ENCODE data around the gene RNF44. TPM values are rescaled to one million over a fixed set of nuclear protein-coding genes. Genes with fewer than 3 reads are reported as not detected.

Gene RNF44
- total and polyA plus RNA-seq, 2 of the 13 experiments (the other 11 are each of a cell fraction or from before 2014, with no cell fraction given): 9.2 to 16.8 TPM

DNA sequence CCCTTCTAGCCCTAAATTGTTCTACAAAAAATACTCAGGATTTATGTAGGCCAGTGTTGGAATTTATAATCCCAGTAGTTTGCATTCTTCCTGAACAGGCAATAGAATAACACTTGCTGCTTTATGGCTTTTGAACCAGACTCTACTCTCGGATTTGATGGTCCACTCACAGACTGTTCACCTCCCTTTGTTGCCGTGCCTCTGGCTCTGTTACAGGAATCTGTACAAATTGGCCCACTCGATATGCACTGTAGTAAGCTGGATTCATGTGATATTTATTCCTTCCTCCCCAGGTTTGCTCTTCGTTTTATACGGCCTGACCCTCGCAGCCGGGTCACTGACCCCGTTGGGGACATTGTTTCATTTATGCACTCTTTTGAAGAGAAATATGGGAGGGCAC, 45.3 kb downstream of the RNF44 start (continued):
- TF ChIP-seq, protein P1, sequence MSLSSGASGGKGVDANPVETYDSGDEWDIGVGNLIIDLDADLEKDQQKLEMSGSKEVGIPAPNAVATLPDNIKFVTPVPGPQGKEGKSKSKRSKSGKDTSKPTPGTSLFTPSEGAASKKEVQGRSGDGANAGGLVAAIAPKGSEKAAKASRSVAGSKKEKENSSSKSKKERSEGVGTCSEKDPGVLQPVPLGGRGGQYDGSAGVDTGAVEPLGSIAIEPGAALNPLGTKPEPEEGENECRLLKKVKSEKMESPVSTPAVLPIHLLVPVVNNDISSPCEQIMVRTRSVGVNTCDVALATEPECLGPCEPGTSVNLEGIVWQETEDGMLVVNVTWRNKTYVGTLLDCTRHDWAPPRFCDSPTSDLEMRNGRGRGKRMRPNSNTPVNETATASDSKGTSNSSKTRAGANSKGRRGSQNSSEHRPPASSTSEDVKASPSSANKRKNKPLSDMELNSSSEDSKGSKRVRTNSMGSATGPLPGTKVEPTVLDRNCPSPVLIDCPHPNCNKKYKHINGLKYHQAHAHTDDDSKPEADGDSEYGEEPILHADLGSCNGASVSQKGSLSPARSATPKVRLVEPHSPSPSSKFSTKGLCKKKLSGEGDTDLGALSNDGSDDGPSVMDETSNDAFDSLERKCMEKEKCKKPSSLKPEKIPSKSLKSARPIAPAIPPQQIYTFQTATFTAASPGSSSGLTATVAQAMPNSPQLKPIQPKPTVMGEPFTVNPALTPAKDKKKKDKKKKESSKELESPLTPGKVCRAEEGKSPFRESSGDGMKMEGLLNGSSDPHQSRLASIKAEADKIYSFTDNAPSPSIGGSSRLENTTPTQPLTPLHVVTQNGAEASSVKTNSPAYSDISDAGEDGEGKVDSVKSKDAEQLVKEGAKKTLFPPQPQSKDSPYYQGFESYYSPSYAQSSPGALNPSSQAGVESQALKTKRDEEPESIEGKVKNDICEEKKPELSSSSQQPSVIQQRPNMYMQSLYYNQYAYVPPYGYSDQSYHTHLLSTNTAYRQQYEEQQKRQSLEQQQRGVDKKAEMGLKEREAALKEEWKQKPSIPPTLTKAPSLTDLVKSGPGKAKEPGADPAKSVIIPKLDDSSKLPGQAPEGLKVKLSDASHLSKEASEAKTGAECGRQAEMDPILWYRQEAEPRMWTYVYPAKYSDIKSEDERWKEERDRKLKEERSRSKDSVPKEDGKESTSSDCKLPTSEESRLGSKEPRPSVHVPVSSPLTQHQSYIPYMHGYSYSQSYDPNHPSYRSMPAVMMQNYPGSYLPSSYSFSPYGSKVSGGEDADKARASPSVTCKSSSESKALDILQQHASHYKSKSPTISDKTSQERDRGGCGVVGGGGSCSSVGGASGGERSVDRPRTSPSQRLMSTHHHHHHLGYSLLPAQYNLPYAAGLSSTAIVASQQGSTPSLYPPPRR (CRISPR knock-in tag; IDR thresholded peaks at IDR 0.05; ENCODE audit: borderline replicate concordance): no peak
- no peak for TF ChIP-seq ZNF296 (CRISPR knock-in tag; conservative IDR thresholded peaks at IDR 0.05)
- TF ChIP-seq, protein P2, sequence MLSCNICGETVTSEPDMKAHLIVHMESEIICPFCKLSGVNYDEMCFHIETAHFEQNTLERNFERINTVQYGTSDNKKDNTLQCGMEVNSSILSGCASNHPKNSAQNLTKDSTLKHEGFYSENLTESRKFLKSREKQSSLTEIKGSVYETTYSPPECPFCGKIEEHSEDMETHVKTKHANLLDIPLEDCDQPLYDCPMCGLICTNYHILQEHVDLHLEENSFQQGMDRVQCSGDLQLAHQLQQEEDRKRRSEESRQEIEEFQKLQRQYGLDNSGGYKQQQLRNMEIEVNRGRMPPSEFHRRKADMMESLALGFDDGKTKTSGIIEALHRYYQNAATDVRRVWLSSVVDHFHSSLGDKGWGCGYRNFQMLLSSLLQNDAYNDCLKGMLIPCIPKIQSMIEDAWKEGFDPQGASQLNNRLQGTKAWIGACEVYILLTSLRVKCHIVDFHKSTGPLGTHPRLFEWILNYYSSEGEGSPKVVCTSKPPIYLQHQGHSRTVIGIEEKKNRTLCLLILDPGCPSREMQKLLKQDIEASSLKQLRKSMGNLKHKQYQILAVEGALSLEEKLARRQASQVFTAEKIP (CRISPR knock-in tag; IDR thresholded peaks at IDR 0.05; ENCODE audit: borderline replicate concordance): no peak
- TF ChIP-seq, protein P3, sequence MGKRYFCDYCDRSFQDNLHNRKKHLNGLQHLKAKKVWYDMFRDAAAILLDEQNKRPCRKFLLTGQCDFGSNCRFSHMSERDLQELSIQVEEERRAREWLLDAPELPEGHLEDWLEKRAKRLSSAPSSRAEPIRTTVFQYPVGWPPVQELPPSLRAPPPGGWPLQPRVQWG (CRISPR knock-in tag; IDR thresholded peaks at IDR 0.05; ENCODE audit: borderline replicate concordance, low read depth): no peak

DNA sequence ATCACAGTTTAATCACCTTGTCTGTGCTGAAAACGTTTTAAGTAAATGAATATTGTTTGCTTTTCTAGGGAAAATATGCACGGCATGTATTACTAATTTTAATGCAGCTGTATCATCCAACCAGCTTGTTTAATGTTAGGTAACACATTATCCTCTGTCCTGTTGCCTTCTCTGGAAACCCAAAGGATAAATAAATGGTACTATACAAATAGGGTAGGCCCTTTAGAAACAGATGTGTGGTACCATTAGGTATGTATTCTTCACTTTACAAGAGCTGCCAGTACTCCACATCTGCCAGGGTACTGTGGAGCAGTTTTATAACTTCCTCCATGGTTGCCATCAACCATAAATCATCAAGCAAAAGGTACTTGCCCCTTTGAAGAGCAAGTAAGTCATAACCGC, 46.1 kb downstream of the RNF44 start:
- Histone ChIP-seq H3K79me2 (ENCODE audit: insufficient read depth, low read length) (peaks cover 2% of the 10 kb centered on the region), H3K4me3 (replicated peaks in 1 of 3; ENCODE audit: insufficient read depth in 1 of 3, low read depth in 2 of 3, low read length in 3 of 3) (no peak overlapping the region), H3K36me3 (replicated peaks in 1 of 2; ENCODE audit: control insufficient read depth in 1 of 2, insufficient read depth in 2 of 2, low read length in 2 of 2) (peaks cover 33 to 83% of the 10 kb centered on the region in 2 experiments), H3K4me1 (ENCODE audit: insufficient read depth, low read length) (no peaks in the 10 kb centered on the region), H3K9me3 (ENCODE audit: low read length) (no peaks in the 10 kb centered on the region), H3K27ac (ENCODE audit: extremely low read length, insufficient read depth, low read length) (no peak overlapping the region), H3K9ac (ENCODE audit: insufficient read depth, low read depth, low read length) (no peak overlapping the region), H3K4me2 (ENCODE audit: low read depth, low read length) (no peak overlapping the region), H3K27me3 (ENCODE audit: control insufficient read depth in 1 of 2, insufficient read depth in 2 of 2, low read length in 2 of 2) (no peaks in the 10 kb centered on the region), H2AFZ (ENCODE audit: low read length) (no peak overlapping the region), H4K20me1 (ENCODE audit: insufficient read depth, low read length) (no peaks in the 10 kb centered on the region)
- intact Hi-C loops (cut with micrococcal nuclease; ENCODE audit: unreplicated experiment) (no loop called here), in situ Hi-C loops (cut with HindIII; ENCODE audit: extremely low pct_ligation_motif_present, low pct_unique_long_range_greater_than_20kb) (no loop called here)
- no peak for ATAC-seq
- POLR2A ChIA-PET: no interaction called here
- 74% methylated on average over 3 of the region's 3 CpGs for WGBS (ENCODE audit: low lambda C conversion rate)
- no peak for DNase-seq (ENCODE audit: low spot score)
- CTCF ChIA-PET (ENCODE audit: low intra/inter-chr PET ratio, low total read pairs): no interaction called here
- no TSS peak for BruUV-seq (replicated peaks)
- no peak for FAIRE-seq
- TF ChIP-seq, protein P4, sequence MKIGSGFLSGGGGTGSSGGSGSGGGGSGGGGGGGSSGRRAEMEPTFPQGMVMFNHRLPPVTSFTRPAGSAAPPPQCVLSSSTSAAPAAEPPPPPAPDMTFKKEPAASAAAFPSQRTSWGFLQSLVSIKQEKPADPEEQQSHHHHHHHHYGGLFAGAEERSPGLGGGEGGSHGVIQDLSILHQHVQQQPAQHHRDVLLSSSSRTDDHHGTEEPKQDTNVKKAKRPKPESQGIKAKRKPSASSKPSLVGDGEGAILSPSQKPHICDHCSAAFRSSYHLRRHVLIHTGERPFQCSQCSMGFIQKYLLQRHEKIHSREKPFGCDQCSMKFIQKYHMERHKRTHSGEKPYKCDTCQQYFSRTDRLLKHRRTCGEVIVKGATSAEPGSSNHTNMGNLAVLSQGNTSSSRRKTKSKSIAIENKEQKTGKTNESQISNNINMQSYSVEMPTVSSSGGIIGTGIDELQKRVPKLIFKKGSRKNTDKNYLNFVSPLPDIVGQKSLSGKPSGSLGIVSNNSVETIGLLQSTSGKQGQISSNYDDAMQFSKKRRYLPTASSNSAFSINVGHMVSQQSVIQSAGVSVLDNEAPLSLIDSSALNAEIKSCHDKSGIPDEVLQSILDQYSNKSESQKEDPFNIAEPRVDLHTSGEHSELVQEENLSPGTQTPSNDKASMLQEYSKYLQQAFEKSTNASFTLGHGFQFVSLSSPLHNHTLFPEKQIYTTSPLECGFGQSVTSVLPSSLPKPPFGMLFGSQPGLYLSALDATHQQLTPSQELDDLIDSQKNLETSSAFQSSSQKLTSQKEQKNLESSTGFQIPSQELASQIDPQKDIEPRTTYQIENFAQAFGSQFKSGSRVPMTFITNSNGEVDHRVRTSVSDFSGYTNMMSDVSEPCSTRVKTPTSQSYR (CRISPR knock-in tag; IDR thresholded peaks at IDR 0.05; ENCODE audit: borderline replicate concordance): no peak
- no peak for TF ChIP-seq MYNN (CRISPR knock-in tag; IDR thresholded peaks at IDR 0.05; ENCODE audit: low read depth)
- TF ChIP-seq, protein P5, sequence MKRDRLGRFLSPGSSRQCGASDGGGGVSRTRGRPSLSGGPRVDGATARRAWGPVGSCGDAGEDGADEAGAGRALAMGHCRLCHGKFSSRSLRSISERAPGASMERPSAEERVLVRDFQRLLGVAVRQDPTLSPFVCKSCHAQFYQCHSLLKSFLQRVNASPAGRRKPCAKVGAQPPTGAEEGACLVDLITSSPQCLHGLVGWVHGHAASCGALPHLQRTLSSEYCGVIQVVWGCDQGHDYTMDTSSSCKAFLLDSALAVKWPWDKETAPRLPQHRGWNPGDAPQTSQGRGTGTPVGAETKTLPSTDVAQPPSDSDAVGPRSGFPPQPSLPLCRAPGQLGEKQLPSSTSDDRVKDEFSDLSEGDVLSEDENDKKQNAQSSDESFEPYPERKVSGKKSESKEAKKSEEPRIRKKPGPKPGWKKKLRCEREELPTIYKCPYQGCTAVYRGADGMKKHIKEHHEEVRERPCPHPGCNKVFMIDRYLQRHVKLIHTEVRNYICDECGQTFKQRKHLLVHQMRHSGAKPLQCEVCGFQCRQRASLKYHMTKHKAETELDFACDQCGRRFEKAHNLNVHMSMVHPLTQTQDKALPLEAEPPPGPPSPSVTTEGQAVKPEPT (CRISPR knock-in tag; IDR thresholded peaks at IDR 0.05; ENCODE audit: low read depth): no peak

All from HepG2 (cell line).